Measurements from ENCODE around the gene STBD1. TPM values are rescaled to one million over a fixed set of nuclear protein-coding genes. Genes with fewer than 3 reads are reported as not detected.

The STBD1 gene
- total RNA-seq, 2 experiments from 2014 or later = 1.5 to 1.6 TPM

- H3K27me3 Mint-ChIP-seq (ENCODE audit: low read depth) = peaks cover 22% of the 10 kb centered on the region
- no peaks in the 10 kb centered on the region for H3K36me3 Mint-ChIP-seq (ENCODE audit: low read depth)
- POLR2A ChIA-PET = no interaction called here
- peaks cover 6% of the 10 kb centered on the region for H3K9me3 Mint-ChIP-seq (ENCODE audit: insufficient read depth)
- no peak overlapping the region for H3K4me3 Mint-ChIP-seq
- H3K27ac Mint-ChIP-seq = no peak overlapping the region
- H3K4me1 Mint-ChIP-seq (ENCODE audit: low read depth) = no peaks in the 10 kb centered on the region
- ATAC-seq (no peak), DNase-seq (no peak)
- CTCF ChIA-PET = no interaction called here
These were observed 13.8 kb upstream of the STBD1 start for GRCh38 chr4:76292730-76293129.

- peaks cover 16% of the 10 kb centered on the region for H3K27me3 Mint-ChIP-seq (ENCODE audit: low read depth)
- H3K4me1 Mint-ChIP-seq (ENCODE audit: low read depth) = no peaks in the 10 kb centered on the region
- ChIA-PET POLR2A (no interaction called here), CTCF (no interaction called here)
- peaks cover 13% of the 10 kb centered on the region for H3K9me3 Mint-ChIP-seq (ENCODE audit: insufficient read depth)
- ATAC-seq = no peak
- no peak overlapping the region for H3K27ac Mint-ChIP-seq
- DNase-seq = no peak
- peaks cover 5% of the 10 kb centered on the region for H3K36me3 Mint-ChIP-seq (ENCODE audit: low read depth)
- H3K4me3 Mint-ChIP-seq = no peak overlapping the region
These were observed 12.8 kb upstream of the STBD1 start for GRCh38 chr4:76293772-76294171.

GRCh38 chr4:76296286-76296820, 10.2 kb upstream of the STBD1 start:
- Mint-ChIP-seq H3K9me3 (ENCODE audit: insufficient read depth) (peaks cover 13% of the 10 kb centered on the region), H3K36me3 (ENCODE audit: low read depth) (peaks cover 8% of the 10 kb centered on the region), H3K27ac (no peak overlapping the region), H3K27me3 (ENCODE audit: low read depth) (peaks cover 11% of the 10 kb centered on the region), H3K4me1 (ENCODE audit: low read depth) (peaks cover 18% of the 10 kb centered on the region), H3K4me3 (no peak overlapping the region)
- DNase-seq (no peak), ATAC-seq (no peak)
- ChIA-PET POLR2A (no interaction called here), CTCF (no interaction called here)

GRCh38 chr4:76298227-76298626, 8.3 kb upstream of the STBD1 start:
- POLR2A ChIA-PET = no interaction called here
- peaks cover 13% of the 10 kb centered on the region for H3K9me3 Mint-ChIP-seq (ENCODE audit: insufficient read depth)
- peaks cover 8% of the 10 kb centered on the region for H3K36me3 Mint-ChIP-seq (ENCODE audit: low read depth)
- no peak overlapping the region for H3K4me3 Mint-ChIP-seq
- no peak for DNase-seq
- CTCF ChIA-PET = no interaction called here
- no peak overlapping the region for H3K27ac Mint-ChIP-seq
- peaks cover 16% of the 10 kb centered on the region for H3K27me3 Mint-ChIP-seq (ENCODE audit: low read depth)
- H3K4me1 Mint-ChIP-seq (ENCODE audit: low read depth) = peaks cover 34% of the 10 kb centered on the region
- ATAC-seq = no peak

- POLR2A ChIA-PET = no interaction called here
These were observed 6.5 kb upstream of the STBD1 start for GRCh38 chr4:76300012-76300411.

GRCh38 chr4:76301068-76301774, 5.3 kb upstream of the STBD1 start:
- ChIA-PET POLR2A (no interaction called here), CTCF (interaction anchor here (0.9 to 2.2 kb wide), 6 partner anchors 17 to 122 kb away, joined by 3 to 8 read pairs (median 4); no protein-coding TSS in a partner anchor)
- H3K36me3 Mint-ChIP-seq (ENCODE audit: low read depth) = peaks cover 9% of the 10 kb centered on the region
- H3K27me3 Mint-ChIP-seq (ENCODE audit: low read depth) = peaks cover 11% of the 10 kb centered on the region
- peaks cover 57% of the 10 kb centered on the region for H3K4me1 Mint-ChIP-seq (ENCODE audit: low read depth)
- ATAC-seq (peak; percentile 45), DNase-seq (peak; percentile 58)
- peaks cover 13% of the 10 kb centered on the region for H3K9me3 Mint-ChIP-seq (ENCODE audit: insufficient read depth)
- peak overlapping the region; percentile 30 for H3K27ac Mint-ChIP-seq
- no peak overlapping the region for H3K4me3 Mint-ChIP-seq

More at GRCh38 chr4:76300012-76300411, 6.5 kb upstream of the STBD1 start:
- peaks cover 9% of the 10 kb centered on the region for H3K36me3 Mint-ChIP-seq (ENCODE audit: low read depth)
- ATAC-seq = no peak
- H3K27ac Mint-ChIP-seq = no peak overlapping the region
- H3K27me3 Mint-ChIP-seq (ENCODE audit: low read depth) = peaks cover 13% of the 10 kb centered on the region
- H3K9me3 Mint-ChIP-seq (ENCODE audit: insufficient read depth) = peaks cover 13% of the 10 kb centered on the region
- CTCF ChIA-PET = no interaction called here
- no peak overlapping the region for H3K4me3 Mint-ChIP-seq
- no peak for DNase-seq
- peaks cover 48% of the 10 kb centered on the region for H3K4me1 Mint-ChIP-seq (ENCODE audit: low read depth)

- no peak overlapping the region for H3K27ac Mint-ChIP-seq
- POLR2A ChIA-PET = no interaction called here
- peaks cover 57% of the 10 kb centered on the region for H3K4me1 Mint-ChIP-seq (ENCODE audit: low read depth)
- peaks cover 9% of the 10 kb centered on the region for H3K36me3 Mint-ChIP-seq (ENCODE audit: low read depth)
- no peak overlapping the region for H3K4me3 Mint-ChIP-seq
- H3K27me3 Mint-ChIP-seq (ENCODE audit: low read depth) = peaks cover 11% of the 10 kb centered on the region
- CTCF ChIA-PET = interaction anchor here (0.9 to 2.2 kb wide), 6 partner anchors 17 to 122 kb away, joined by 3 to 8 read pairs (median 4); no protein-coding TSS in a partner anchor
- ATAC-seq (no peak), DNase-seq (no peak)
- peaks cover 13% of the 10 kb centered on the region for H3K9me3 Mint-ChIP-seq (ENCODE audit: insufficient read depth)
These were observed 4.8 kb upstream of the STBD1 start for GRCh38 chr4:76301775-76302162.

GRCh38 chr4:76302826-76303438, 3.6 kb upstream of the STBD1 start:
- H3K27ac Mint-ChIP-seq = no peak overlapping the region
- DNase-seq (no peak), ATAC-seq (no peak)
- POLR2A ChIA-PET = no interaction called here
- H3K36me3 Mint-ChIP-seq (ENCODE audit: low read depth) = peaks cover 9% of the 10 kb centered on the region
- H3K27me3 Mint-ChIP-seq (ENCODE audit: low read depth) = peaks cover 11% of the 10 kb centered on the region
- H3K4me3 Mint-ChIP-seq = no peak overlapping the region
- CTCF ChIA-PET = interaction anchor here (1.4 to 2.2 kb wide), 2 partner anchors 16 to 74 kb away, joined by 4 to 8 read pairs; no protein-coding TSS in a partner anchor
- peaks cover 6% of the 10 kb centered on the region for H3K9me3 Mint-ChIP-seq (ENCODE audit: insufficient read depth)
- peaks cover 60% of the 10 kb centered on the region for H3K4me1 Mint-ChIP-seq (ENCODE audit: low read depth)

- ChIA-PET POLR2A (interaction anchor here (0.8 kb wide), 1 partner anchor 49 kb away, joined by 4 read pairs; no protein-coding TSS in a partner anchor), CTCF (interaction anchor here (0.8 to 5.4 kb wide), 5 partner anchors 24 to 125 kb away, joined by 3 to 40 read pairs (median 10); no protein-coding TSS in a partner anchor)
- Mint-ChIP-seq H3K27ac (peak overlapping the region; percentile 79), H3K36me3 (ENCODE audit: low read depth) (peaks cover 10% of the 10 kb centered on the region), H3K4me3 (peak overlapping the region; percentile 64), H3K27me3 (ENCODE audit: low read depth) (peaks cover 21% of the 10 kb centered on the region), H3K4me1 (ENCODE audit: low read depth) (peaks cover 54% of the 10 kb centered on the region), H3K9me3 (ENCODE audit: insufficient read depth) (no peaks in the 10 kb centered on the region)
- peak; percentile 54 for DNase-seq
- peak; percentile 35 for ATAC-seq
These were observed 1.4 kb upstream of the STBD1 start for GRCh38 chr4:76305033-76305687.

GRCh38 chr4:76306882-76307659, 538 bp downstream of the STBD1 start:
- ATAC-seq = no peak
- POLR2A ChIA-PET = no interaction called here

GRCh38 chr4:76307660-76308014, 1.1 kb downstream of the STBD1 start:
- Mint-ChIP-seq H3K4me3 (peak overlapping the region; percentile 64), H3K4me1 (ENCODE audit: low read depth) (peaks cover 30% of the 10 kb centered on the region), H3K27ac (no peak overlapping the region), H3K27me3 (ENCODE audit: low read depth) (peaks cover 27% of the 10 kb centered on the region), H3K9me3 (ENCODE audit: insufficient read depth) (no peaks in the 10 kb centered on the region), H3K36me3 (ENCODE audit: low read depth) (peaks cover 14% of the 10 kb centered on the region)
- DNase-seq (no peak), ATAC-seq (no peak)
- POLR2A ChIA-PET = no interaction called here
- CTCF ChIA-PET = interaction anchor here (3.4 to 5.4 kb wide), 2 partner anchors 29 to 70 kb away, joined by 12 to 40 read pairs; no protein-coding TSS in a partner anchor

More at GRCh38 chr4:76306882-76307659, 538 bp downstream of the STBD1 start:
- H3K9me3 Mint-ChIP-seq (ENCODE audit: insufficient read depth) = no peaks in the 10 kb centered on the region
- peak overlapping the region; percentile 75 for H3K27ac Mint-ChIP-seq
- DNase-seq = peak; percentile 36
- H3K27me3 Mint-ChIP-seq (ENCODE audit: low read depth) = peaks cover 30% of the 10 kb centered on the region
- CTCF ChIA-PET = interaction anchor here (0.9 to 5.4 kb wide), 4 partner anchors 28 to 127 kb away, joined by 4 to 40 read pairs (median 11); no protein-coding TSS in a partner anchor
- peaks cover 35% of the 10 kb centered on the region for H3K4me1 Mint-ChIP-seq (ENCODE audit: low read depth)
- H3K4me3 Mint-ChIP-seq = peak overlapping the region; percentile 64
- peaks cover 14% of the 10 kb centered on the region for H3K36me3 Mint-ChIP-seq (ENCODE audit: low read depth)

Data from activated CD8-positive, alpha-beta T cell treated with anti-CD3 and anti-CD28 coated beads, Interleukin-2, amount 10 ng/mL, durations not matched to agents 7 days and 5 days (primary cell).